HEK293 (cell line): ENCODE measurements around the gene ZBP1.
A peak's percentile ranks its signal among the peaks of the same experiment; 100 is the strongest.

Source experiments
- GLI2 ChIP-seq: fragments of 450-650 bp; formaldehyde crosslinking; IDR thresholded peaks from 2 replicates; pipeline ENCODE4; 2017; ENCODE audit warnings: missing biosample characterization, missing genetic modification characterization, low read depth, borderline replicate concordance
- KLF16 ChIP-seq: fragments of 450-650 bp; formaldehyde crosslinking; IDR thresholded peaks from 2 replicates; pipeline ENCODE4 v1.5.1; 2017; ENCODE audit warnings: missing biosample characterization, missing genetic modification characterization
- MEIS1 ChIP-seq: sonication (generic); formaldehyde crosslinking; IDR thresholded peaks from 2 replicates; pipeline ENCODE4 v1.8.1; 2022; ENCODE audit warnings: missing genetic modification reagents, mild to moderate bottlenecking, borderline replicate concordance
- RBAK ChIP-seq: fragments of 450-650 bp; formaldehyde crosslinking; IDR thresholded peaks from 2 replicates; pipeline ENCODE4 v1.5.1; 2016; ENCODE audit warnings: missing biosample characterization, missing genetic modification characterization
- SP2 ChIP-seq: fragments of 450-650 bp; formaldehyde crosslinking; IDR thresholded peaks from 2 replicates; pipeline ENCODE4 v1.5.1; 2016; ENCODE audit warnings: missing biosample characterization, missing genetic modification characterization
- TSHZ1 ChIP-seq: fragments of 450-650 bp; formaldehyde crosslinking; IDR thresholded peaks from 2 replicates; pipeline ENCODE4 v1.5.1; 2016; ENCODE audit warnings: missing biosample characterization, missing genetic modification characterization, borderline replicate concordance
- YY2 ChIP-seq: fragments of 450-650 bp; formaldehyde crosslinking; IDR thresholded peaks from 2 replicates; pipeline ENCODE4 v1.5.1; 2016; ENCODE audit warnings: missing biosample characterization, missing genetic modification characterization
- ZBTB10 ChIP-seq: fragments of 450-650 bp; formaldehyde crosslinking; IDR thresholded peaks from 2 replicates; pipeline ENCODE4 v1.5.1; 2016; ENCODE audit warnings: missing biosample characterization, missing genetic modification characterization
- ZFP41 ChIP-seq: fragments of 450-650 bp; formaldehyde crosslinking; IDR thresholded peaks from 2 replicates; pipeline ENCODE4 v1.5.1; 2016; ENCODE audit warnings: missing biosample characterization, missing genetic modification characterization, borderline replicate concordance
- ZNF10 ChIP-seq: fragments of 450-650 bp; formaldehyde crosslinking; IDR thresholded peaks from 2 replicates; pipeline ENCODE4 v1.5.1; 2017; ENCODE audit warnings: missing biosample characterization, missing genetic modification characterization
- ZNF112 ChIP-seq: fragments of 450-650 bp; formaldehyde crosslinking; IDR thresholded peaks from 2 replicates; pipeline ENCODE4 v1.5.0; 2017; ENCODE audit warnings: missing biosample characterization, missing genetic modification characterization
- ZNF114 ChIP-seq: fragments of 450-650 bp; formaldehyde crosslinking; IDR thresholded peaks from 2 replicates; pipeline ENCODE4 v1.5.0; 2017; ENCODE audit warnings: missing biosample characterization, missing genetic modification characterization
- ZNF157 ChIP-seq: fragments of 450-650 bp; formaldehyde crosslinking; IDR thresholded peaks from 2 replicates; pipeline ENCODE4 v1.5.1; 2016; ENCODE audit warnings: missing biosample characterization, missing genetic modification characterization
- ZNF23 ChIP-seq: fragments of 450-650 bp; formaldehyde crosslinking; IDR thresholded peaks from 2 replicates; pipeline ENCODE4 v1.5.1; 2016; ENCODE audit warnings: missing biosample characterization, missing genetic modification characterization, borderline replicate concordance
- ZNF266 ChIP-seq: fragments of 450-650 bp; formaldehyde crosslinking; IDR thresholded peaks from 2 replicates; pipeline ENCODE4 v1.5.1; 2016; ENCODE audit warnings: missing biosample characterization, missing genetic modification characterization, low read depth
- ZNF324 ChIP-seq: fragments of 450-650 bp; formaldehyde crosslinking; IDR thresholded peaks from 2 replicates; pipeline ENCODE4 v1.5.1; 2016; ENCODE audit warnings: missing biosample characterization, missing genetic modification characterization
- ZNF433 ChIP-seq: fragments of 450-650 bp; formaldehyde crosslinking; IDR thresholded peaks from 2 replicates; pipeline ENCODE4 v1.5.1; 2016; ENCODE audit warnings: missing biosample characterization, missing genetic modification characterization, low read depth
- ZNF514 ChIP-seq: fragments of 450-650 bp; formaldehyde crosslinking; IDR thresholded peaks from 2 replicates; pipeline ENCODE4 v1.5.1; 2016; ENCODE audit warnings: missing biosample characterization, missing genetic modification characterization
- ZNF529 ChIP-seq: fragments of 450-650 bp; formaldehyde crosslinking; IDR thresholded peaks from 2 replicates; pipeline ENCODE4 v1.5.1; 2017; ENCODE audit warnings: missing genetic modification characterization, missing biosample characterization; ENCODE audit not compliant: insufficient replicate concordance
- ZNF544 ChIP-seq: fragments of 450-650 bp; formaldehyde crosslinking; IDR thresholded peaks from 2 replicates; pipeline ENCODE4 v1.5.0; 2017; ENCODE audit warnings: missing biosample characterization, missing genetic modification characterization
- ZNF548 ChIP-seq: fragments of 450-650 bp; formaldehyde crosslinking; IDR thresholded peaks from 2 replicates; pipeline ENCODE4 v1.5.1; 2016; ENCODE audit warnings: missing biosample characterization, missing genetic modification characterization
- ZNF626 ChIP-seq: fragments of 450-650 bp; sonication (Bioruptor Pico); formaldehyde crosslinking; IDR thresholded peaks from 2 replicates; pipeline ENCODE4 v1.5.1; 2018; ENCODE audit warnings: missing biosample characterization, missing genetic modification characterization, inconsistent platforms
- ZNF629 ChIP-seq: fragments of 450-650 bp; formaldehyde crosslinking; IDR thresholded peaks from 2 replicates; pipeline ENCODE4 v1.5.1; 2017; ENCODE audit warnings: missing biosample characterization, missing genetic modification characterization
- ZNF660 ChIP-seq: fragments of 450-650 bp; IDR thresholded peaks from 2 replicates; pipeline ENCODE4 v1.5.1; 2018; ENCODE audit warnings: missing biosample characterization, mild to moderate bottlenecking, missing genetic modification characterization
- ZNF792 ChIP-seq: fragments of 450-650 bp; formaldehyde crosslinking; IDR thresholded peaks from 2 replicates; pipeline ENCODE4 v1.5.1; 2016; ENCODE audit warnings: missing biosample characterization, missing genetic modification characterization
- ZNF843 ChIP-seq: fragments of 450-650 bp; formaldehyde crosslinking; IDR thresholded peaks from 2 replicates; pipeline ENCODE4 v1.5.1; 2016; ENCODE audit warnings: missing biosample characterization, missing genetic modification characterization
- ZSCAN30 ChIP-seq: fragments of 450-650 bp; IDR thresholded peaks from 2 replicates; pipeline ENCODE4 v1.5.1; 2018; ENCODE audit warnings: missing biosample characterization, mild to moderate bottlenecking, missing genetic modification characterization, moderate library complexity
- TF ChIP-seq, protein P1 (sequence below): fragments of 450-650 bp; formaldehyde crosslinking; IDR thresholded peaks from 2 replicates; pipeline ENCODE4 v1.5.1; 2016; ENCODE audit warnings: missing biosample characterization, missing genetic modification characterization
- TF ChIP-seq, protein P2 (sequence below): fragments of 450-650 bp; formaldehyde crosslinking; IDR thresholded peaks from 2 replicates; pipeline ENCODE4 v1.5.1; 2017; ENCODE audit warnings: missing biosample characterization, missing genetic modification characterization
- TF ChIP-seq, protein P3 (sequence below): fragments of 450-650 bp; formaldehyde crosslinking; IDR thresholded peaks from 2 replicates; pipeline ENCODE4 v1.5.1; 2016; ENCODE audit warnings: missing biosample characterization, missing genetic modification characterization

The ZBP1 gene

DNA sequence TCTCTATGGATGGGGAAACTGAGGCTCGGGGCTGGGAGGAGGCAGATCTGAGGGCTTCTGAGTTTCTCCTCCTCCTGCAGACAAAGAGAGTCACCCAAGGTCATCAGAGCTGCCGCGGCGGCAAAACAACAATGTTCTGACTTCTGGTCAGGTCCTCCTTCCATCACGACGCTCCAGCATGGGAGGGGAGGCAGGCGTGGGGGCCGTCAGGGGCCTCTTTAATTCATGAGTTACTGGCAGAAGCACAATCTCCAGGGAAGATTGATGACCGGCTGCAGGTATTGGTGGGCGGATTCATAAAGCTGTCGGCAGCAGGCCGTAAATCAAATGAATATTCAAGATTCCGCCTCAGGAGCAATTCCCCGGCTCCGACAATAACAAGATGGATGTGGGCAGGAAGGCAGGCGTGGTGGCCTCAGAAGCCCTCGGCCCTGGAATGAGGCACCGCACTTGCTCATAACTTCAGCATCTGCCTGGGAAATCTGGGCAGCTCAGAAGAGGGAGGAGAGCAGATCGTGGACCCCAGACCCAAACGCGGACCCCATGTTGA, 40.3 kb downstream of the ZBP1 start (continued):
- TF ChIP-seq ZBTB10 (tag by site-specific recombination) (no peak), ZSCAN30 (peak; percentile 87), ZNF529 (tag by site-specific recombination) (no peak), ZNF266 (no peak), ZNF660 (no peak), ZNF626 (tag by site-specific recombination) (no peak), ZNF544 (tag by site-specific recombination) (no peak), ZNF843 (tag by site-specific recombination) (peak; percentile 94), ZNF548 (tag by site-specific recombination) (no peak), ZNF324 (no peak), YY2 (tag by site-specific recombination) (peak; percentile 53; the same call in 1 of the 2 replicates), ZNF629 (peak; percentile 80), ZNF114 (tag by site-specific recombination) (no peak), ZNF10 (tag by site-specific recombination) (peak; percentile 67), ZNF433 (tag by site-specific recombination) (no peak), ZNF792 (tag by site-specific recombination) (no peak), ZNF23 (no peak), ZNF514 (tag by site-specific recombination) (no peak), MEIS1 (CRISPR knock-in tag) (peak; percentile 93), RBAK (tag by site-specific recombination) (no peak), ZNF157 (tag by site-specific recombination) (no peak), KLF16 (tag by site-specific recombination) (peak; percentile 91; the same call in 1 of the 2 replicates), GLI2 (peak; percentile 91), TSHZ1 (tag by site-specific recombination) (peak; percentile 86; the same call in 1 of the 2 replicates), SP2 (tag by site-specific recombination) (peak; percentile 43), ZFP41 (no peak), ZNF112 (tag by site-specific recombination) (no peak)
- TF ChIP-seq, protein P1, sequence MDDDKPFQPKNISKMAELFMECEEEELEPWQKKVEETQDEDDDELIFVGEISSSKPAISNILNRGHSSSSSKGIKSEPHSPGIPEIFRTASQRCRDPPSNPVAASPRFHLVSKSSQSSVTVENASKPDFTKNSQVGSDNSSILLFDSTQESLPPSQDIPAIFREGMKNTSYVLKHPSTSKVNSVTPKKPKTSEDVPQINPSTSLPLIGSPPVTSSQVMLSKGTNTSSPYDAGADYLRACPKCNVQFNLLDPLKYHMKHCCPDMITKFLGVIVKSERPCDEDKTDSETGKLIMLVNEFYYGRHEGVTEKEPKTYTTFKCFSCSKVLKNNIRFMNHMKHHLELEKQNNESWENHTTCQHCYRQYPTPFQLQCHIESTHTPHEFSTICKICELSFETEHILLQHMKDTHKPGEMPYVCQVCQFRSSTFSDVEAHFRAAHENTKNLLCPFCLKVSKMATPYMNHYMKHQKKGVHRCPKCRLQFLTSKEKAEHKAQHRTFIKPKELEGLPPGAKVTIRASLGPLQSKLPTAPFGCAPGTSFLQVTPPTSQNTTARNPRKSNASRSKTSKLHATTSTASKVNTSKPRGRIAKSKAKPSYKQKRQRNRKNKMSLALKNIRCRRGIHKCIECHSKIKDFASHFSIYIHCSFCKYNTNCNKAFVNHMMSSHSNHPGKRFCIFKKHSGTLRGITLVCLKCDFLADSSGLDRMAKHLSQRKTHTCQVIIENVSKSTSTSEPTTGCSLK (tag by site-specific recombination) = no peak
- TF ChIP-seq, protein P2, sequence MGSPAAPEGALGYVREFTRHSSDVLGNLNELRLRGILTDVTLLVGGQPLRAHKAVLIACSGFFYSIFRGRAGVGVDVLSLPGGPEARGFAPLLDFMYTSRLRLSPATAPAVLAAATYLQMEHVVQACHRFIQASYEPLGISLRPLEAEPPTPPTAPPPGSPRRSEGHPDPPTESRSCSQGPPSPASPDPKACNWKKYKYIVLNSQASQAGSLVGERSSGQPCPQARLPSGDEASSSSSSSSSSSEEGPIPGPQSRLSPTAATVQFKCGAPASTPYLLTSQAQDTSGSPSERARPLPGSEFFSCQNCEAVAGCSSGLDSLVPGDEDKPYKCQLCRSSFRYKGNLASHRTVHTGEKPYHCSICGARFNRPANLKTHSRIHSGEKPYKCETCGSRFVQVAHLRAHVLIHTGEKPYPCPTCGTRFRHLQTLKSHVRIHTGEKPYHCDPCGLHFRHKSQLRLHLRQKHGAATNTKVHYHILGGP (tag by site-specific recombination) = no peak
- TF ChIP-seq, protein P3, sequence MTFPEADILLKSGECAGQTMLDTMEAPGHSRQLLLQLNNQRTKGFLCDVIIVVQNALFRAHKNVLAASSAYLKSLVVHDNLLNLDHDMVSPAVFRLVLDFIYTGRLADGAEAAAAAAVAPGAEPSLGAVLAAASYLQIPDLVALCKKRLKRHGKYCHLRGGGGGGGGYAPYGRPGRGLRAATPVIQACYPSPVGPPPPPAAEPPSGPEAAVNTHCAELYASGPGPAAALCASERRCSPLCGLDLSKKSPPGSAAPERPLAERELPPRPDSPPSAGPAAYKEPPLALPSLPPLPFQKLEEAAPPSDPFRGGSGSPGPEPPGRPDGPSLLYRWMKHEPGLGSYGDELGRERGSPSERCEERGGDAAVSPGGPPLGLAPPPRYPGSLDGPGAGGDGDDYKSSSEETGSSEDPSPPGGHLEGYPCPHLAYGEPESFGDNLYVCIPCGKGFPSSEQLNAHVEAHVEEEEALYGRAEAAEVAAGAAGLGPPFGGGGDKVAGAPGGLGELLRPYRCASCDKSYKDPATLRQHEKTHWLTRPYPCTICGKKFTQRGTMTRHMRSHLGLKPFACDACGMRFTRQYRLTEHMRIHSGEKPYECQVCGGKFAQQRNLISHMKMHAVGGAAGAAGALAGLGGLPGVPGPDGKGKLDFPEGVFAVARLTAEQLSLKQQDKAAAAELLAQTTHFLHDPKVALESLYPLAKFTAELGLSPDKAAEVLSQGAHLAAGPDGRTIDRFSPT (tag by site-specific recombination) = peak; percentile 58; the same call in 1 of the 2 replicates
